K562 (cell line): Measurements from ENCODE around the gene PPL. TPM values are rescaled to one million over a fixed set of nuclear protein-coding genes. Genes with fewer than 3 reads are reported as not detected.

Experiments used
- ATAC-seq: fragments of 200-7000 bp; cut with Tn5 transposase; 3 replicates; pipeline ENCODE4 v1.9.1; 2020; ENCODE audit warnings: moderate library complexity
- BruUV-seq: library from RNA; stranded (reverse); fragments of 400-500 nt; replicated peaks from 2 replicates; lab custom pipeline; 2021; lab: Mats Ljungman, UMichigan
- CTCF ChIA-PET: fragments of 300-600 bp; formaldehyde crosslinking; extraction: SDS; loops from one replicate; lab custom pipeline; 2021; ENCODE audit warnings: low intra/inter-chr PET ratio; lab: Yijun Ruan, JAX
- POLR2A ChIA-PET: fragments of 300-600, 350-650 bp; sonication (Branson Sonifier 250); formaldehyde crosslinking; extraction: SDS; loops from one replicate; lab custom pipeline; 2021; ENCODE audit warnings: antibody characterized with exemption, inconsistent platforms; lab: Yijun Ruan, JAX
- DNase-seq, 4 experiments: peaks; one replicate each; pipeline versions ENCODE4 v3.0.0 to v3.0.0-alpha.2; 2011 to 2018; ENCODE audit warnings: low spot score in 3 of 4, mixed read lengths in 3 of 4; ENCODE audit errors: extremely low read depth in 1 of 4
- FAIRE-seq: peaks from 2 replicates; lab custom pipeline; 2011; peaks lifted over from hg19 to GRCh38; lab: Jason Lieb, UNC
- H2AFZ ChIP-seq: 2 replicates; pipeline ENCODE4 v1.6.0; 2011; ENCODE audit warnings: low read depth, low read length, control low read depth, inconsistent platforms
- H3K27ac ChIP-seq: fragments of 200-600 bp; 3 replicates; pipeline ENCODE4 v1.8.0; 2011; ENCODE audit warnings: low read depth, mild to moderate bottlenecking, control low read depth, inconsistent platforms, low read length, moderate library complexity, mixed read lengths; ENCODE audit errors: extremely low read depth
- H3K27me3 ChIP-seq, 2 experiments: fragments of 300-600 bp in 1 of 2; 2 replicates in 1 of 2; 3 replicates in 1 of 2; pipeline versions ENCODE4 v1.6.0 to v1.8.0; 2011; ENCODE audit warnings: inconsistent platforms in 2 of 2, low read length in 2 of 2, mild to moderate bottlenecking in 1 of 2, mixed read lengths in 1 of 2, moderate library complexity in 1 of 2; ENCODE audit not compliant: control insufficient read depth in 2 of 2, insufficient read depth in 2 of 2
- H3K36me3 ChIP-seq: fragments of 300-600 bp; 3 replicates; pipeline ENCODE4 v1.8.0; 2011; ENCODE audit warnings: mild to moderate bottlenecking, low read length, inconsistent platforms; ENCODE audit not compliant: control insufficient read depth, insufficient read depth
- H3K4me1 ChIP-seq, 2 experiments: fragments of 200-600 bp in 1 of 2; replicated peaks in 1 of 2; 2 replicates in 1 of 2; 3 replicates in 1 of 2; pipeline versions ENCODE4 v1.5.1 to v1.8.0; 2011; ENCODE audit warnings: inconsistent platforms in 2 of 2, low read length in 2 of 2, mild to moderate bottlenecking in 1 of 2, mixed read lengths in 1 of 2, moderate library complexity in 1 of 2; ENCODE audit not compliant: control insufficient read depth in 2 of 2, insufficient read depth in 2 of 2
- H3K4me2 ChIP-seq: 2 replicates; pipeline ENCODE4 v1.6.1; 2011; ENCODE audit warnings: low read length, control low read depth, inconsistent platforms, mixed read lengths; ENCODE audit not compliant: insufficient read depth
- H3K4me3 ChIP-seq: fragments of 200-600 bp; sonication (generic), shearing (Covaris generic); 2 replicates; pipeline ENCODE4 v1.5.1; 2016; ENCODE audit warnings: control low read depth, inconsistent platforms
- H3K79me2 ChIP-seq: fragments of 200-600 bp; 3 replicates; pipeline ENCODE4 v1.8.0; 2011; ENCODE audit warnings: low read length, inconsistent platforms; ENCODE audit not compliant: control insufficient read depth, insufficient read depth
- H3K9ac ChIP-seq, 2 experiments: 2 replicates each; pipeline versions ENCODE4 v1.6.0 to v1.6.1; 2011; ENCODE audit warnings: low read depth in 2 of 2, low read length in 2 of 2, control low read depth in 1 of 2, inconsistent platforms in 1 of 2, mild to moderate bottlenecking in 1 of 2, mixed read lengths in 1 of 2; ENCODE audit not compliant: insufficient read depth in 1 of 2
- H3K9me1 ChIP-seq: one replicate; pipeline ENCODE4 v1.6.0; 2011; ENCODE audit warnings: inconsistent platforms, mild to moderate bottlenecking, low read length, moderate library complexity; ENCODE audit not compliant: control insufficient read depth, insufficient read depth
- H3K9me3 ChIP-seq: replicated peaks from 2 replicates; pipeline ENCODE4 v1.5.1; 2011; ENCODE audit warnings: low read depth, low read length, inconsistent platforms; ENCODE audit not compliant: control insufficient read depth, insufficient read depth
- H4K20me1 ChIP-seq: replicated peaks from 2 replicates; pipeline ENCODE4 v1.6.1; 2011; ENCODE audit warnings: low read length, inconsistent platforms, mixed read lengths; ENCODE audit not compliant: control insufficient read depth, insufficient read depth
- NELFE ChIP-seq: IDR thresholded peaks from 2 replicates; pipeline ENCODE4 v1.6.1; 2011; ENCODE audit warnings: mild to moderate bottlenecking; ENCODE audit not compliant: insufficient read depth, insufficient read length
- REST ChIP-seq, 2 experiments: fragments of 450-650 bp; formaldehyde crosslinking in 1 of 2; IDR thresholded peaks; 2 replicates each; pipeline versions ENCODE4 v1.4.0 to v1.6.1; 2014 to 2020; ENCODE audit warnings: mild to moderate bottlenecking in 2 of 2, borderline replicate concordance in 1 of 2, low read depth in 1 of 2
- WGBS: fragments of 100-300 bp; shearing (Covaris generic); methylation state at CpG from one replicate; pipeline ENCODE4 v1.1.6; 2016; ENCODE audit warnings: low coverage, mixed read lengths; ENCODE audit not compliant: insufficient coverage; ENCODE audit errors: missing lambda C conversion rate; 5-methylcytosine and 5-hydroxymethylcytosine counted together
- in situ Hi-C: fragments of 300-500 bp; cut with MboI; formaldehyde crosslinking; loops from 4 replicates; pipeline ENCODE4 v1.15.0; 2018; ENCODE audit warnings: inconsistent platforms, mixed read lengths
- intact Hi-C: fragments of 100-400 bp; cut with micrococcal nuclease; formaldehyde crosslinking; loops from 2 replicates; pipeline ENCODE4 v1.14.2; 2022
- polyA plus RNA-seq, 8 experiments: library from polyadenylated mRNA; depleted of rRNA in 4 of 8; stranded (reverse) in 5 of 8; unstranded in 3 of 8; fragments of >200 nt; fragmentation: Nextera tagmentation in 2 of 8; fragmentation: Illumina TruSeq in 1 of 8; extraction: Ambion mirVana in 2 of 8; extraction: Trizol in 1 of 8; gene quantifications; 2 replicates each; pipeline versions ENCODE4 v1.2.1 to v1.2.3, GENCODE V29; 2011 to 2014; ENCODE audit warnings: inconsistent platforms in 1 of 8, missing spikeins in 1 of 8
- total RNA-seq, 7 experiments: library from RNA; depleted of rRNA in 6 of 7; stranded (reverse); fragments of >200 nt in 6 of 7; fragmentation: Illumina TruSeq in 2 of 7; extraction: Trizol in 2 of 7; gene quantifications; 2 replicates each; pipeline versions ENCODE4 v1.2.1 to v1.2.3, GENCODE V29; 2011 to 2021; ENCODE audit warnings: low replicate concordance in 1 of 7

PPL gene
- total and polyA plus RNA-seq, 9 of the 15 experiments (the other 6 are each of a cell fraction or from before 2014, with no cell fraction given): 0.01 to 0.15 (median 0.07) TPM; not detected in 3

GRCh38 chr16:4900036-4900435 lies 36.9 kb downstream of the PPL start:
- no peak overlapping the region for H3K4me3 ChIP-seq
- no peaks in the 10 kb centered on the region for H3K79me2 ChIP-seq
- no TSS peak for BruUV-seq
- POLR2A ChIA-PET: interaction anchor here (0.6 to 0.7 kb wide), 2 partner anchors 11 to 13 kb away, joined by 3 read pairs; no protein-coding TSS in a partner anchor
- no peak overlapping the region for H3K9ac ChIP-seq
- CTCF ChIA-PET: no interaction called here
- H3K4me2 ChIP-seq: no peak overlapping the region
- no peaks in the 10 kb centered on the region; the same call in 1 of the 2 replicates for H3K9me3 ChIP-seq
- H3K9me1 ChIP-seq: no peaks in the 10 kb centered on the region
- H3K4me1 ChIP-seq: peaks cover 0 to 26% of the 10 kb centered on the region in 2 experiments; a peak in 2 of 5 replicates
- ATAC-seq (no peak), FAIRE-seq (no peak), DNase-seq (no peak)
- H2AFZ ChIP-seq: no peak overlapping the region
- H3K27me3 ChIP-seq: peaks cover 34 to 78% of the 10 kb centered on the region in 2 experiments; a peak in 4 of 5 replicates
- in situ Hi-C loops: no loop called here
- no peaks in the 10 kb centered on the region; the same call in 1 of the 2 replicates for H4K20me1 ChIP-seq
- TF ChIP-seq REST (IDR thresholded peaks at IDR 0.05; ENCODE audit: borderline replicate concordance) (no peak), REST (CRISPR knock-in tag; IDR thresholded peaks at IDR 0.05; ENCODE audit: low read depth) (no peak), NELFE (no peak)
- H3K27ac ChIP-seq: no peak overlapping the region
- intact Hi-C loops: no loop called here
- WGBS: 1% methylated on average over 7 of the region's 8 CpGs
- H3K36me3 ChIP-seq: no peaks in the 10 kb centered on the region
